ENCODE measurements around the gene FBXO41. TPM values are rescaled to one million over a fixed set of nuclear protein-coding genes. Genes with fewer than 3 reads are reported as not detected.

Gene FBXO41
- total and polyA plus RNA-seq, 9 of the 15 experiments (the other 6 are each of a cell fraction or from before 2014, with no cell fraction given): 0.21 to 8.2 (median 3.5) TPM

DNA sequence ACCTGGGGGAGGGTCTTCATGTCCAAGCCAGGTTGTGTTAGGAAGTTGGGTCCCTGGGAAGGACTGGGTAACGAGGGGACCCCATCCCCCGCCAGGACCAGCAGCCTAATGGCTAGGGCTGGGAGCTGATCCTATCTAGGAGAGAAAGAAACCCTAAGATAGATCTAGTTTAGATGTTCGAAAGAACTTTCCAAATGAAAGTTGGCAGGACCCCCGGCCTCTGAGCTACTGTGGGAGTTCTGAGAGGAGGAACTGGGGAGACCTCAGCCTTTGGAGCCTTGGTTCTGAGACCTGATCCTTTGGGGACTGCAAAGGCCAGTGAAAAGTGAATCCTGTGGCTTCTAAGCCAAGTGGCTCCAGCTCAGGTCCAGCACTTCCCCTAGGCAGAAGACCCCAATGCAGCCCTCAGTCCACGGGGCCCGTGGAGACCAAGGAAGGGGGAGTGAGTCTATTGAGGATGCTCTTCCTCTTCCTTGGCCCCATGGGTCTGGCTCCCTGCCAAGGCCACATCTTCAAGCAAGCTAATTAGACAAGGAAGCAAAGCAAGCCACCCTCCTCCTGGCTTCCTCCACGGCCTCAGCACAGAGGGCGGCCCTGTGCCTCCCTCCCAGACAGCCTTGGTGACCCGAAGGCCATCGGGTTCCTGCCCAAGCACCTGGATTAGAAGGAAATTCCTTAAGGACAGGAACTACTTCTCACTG is 26.7 kb downstream of the FBXO41 start (continued):
- TF ChIP-seq, protein P1, sequence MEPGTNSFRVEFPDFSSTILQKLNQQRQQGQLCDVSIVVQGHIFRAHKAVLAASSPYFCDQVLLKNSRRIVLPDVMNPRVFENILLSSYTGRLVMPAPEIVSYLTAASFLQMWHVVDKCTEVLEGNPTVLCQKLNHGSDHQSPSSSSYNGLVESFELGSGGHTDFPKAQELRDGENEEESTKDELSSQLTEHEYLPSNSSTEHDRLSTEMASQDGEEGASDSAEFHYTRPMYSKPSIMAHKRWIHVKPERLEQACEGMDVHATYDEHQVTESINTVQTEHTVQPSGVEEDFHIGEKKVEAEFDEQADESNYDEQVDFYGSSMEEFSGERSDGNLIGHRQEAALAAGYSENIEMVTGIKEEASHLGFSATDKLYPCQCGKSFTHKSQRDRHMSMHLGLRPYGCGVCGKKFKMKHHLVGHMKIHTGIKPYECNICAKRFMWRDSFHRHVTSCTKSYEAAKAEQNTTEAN (CRISPR knock-in tag; IDR thresholded peaks at IDR 0.05): no peak
- TF ChIP-seq NFIX (CRISPR knock-in tag; IDR thresholded peaks at IDR 0.05; ENCODE audit: low read depth): peak; percentile 44; the same call in 1 of the 2 replicates

DNA sequence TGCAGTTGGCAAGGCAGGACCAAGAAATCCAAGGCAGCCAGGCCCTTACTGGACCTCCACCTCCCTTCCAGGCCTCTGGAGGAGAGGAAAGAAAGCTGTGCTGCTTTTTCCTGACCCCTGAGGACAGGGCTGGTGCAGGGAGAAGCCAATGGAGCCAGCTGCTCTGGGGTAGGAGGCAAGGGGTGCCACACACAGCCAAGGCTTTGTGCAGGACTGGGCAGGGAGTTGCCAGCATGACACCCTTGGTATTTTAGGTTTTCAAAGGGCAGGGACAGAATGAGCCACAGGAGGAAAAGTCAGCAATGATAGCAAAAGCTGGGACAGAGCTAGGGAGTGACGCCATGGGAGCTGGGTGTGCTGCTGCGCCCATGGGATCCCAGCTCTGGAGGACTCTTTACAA is 27.3 kb downstream of the FBXO41 start:
- in situ Hi-C loops (cut with MboI) (no loop called here), intact Hi-C loops (cut with micrococcal nuclease) (loop anchor here (5.0 to 10.0 kb wide), 2 partner anchors 80 to 272 kb away; no protein-coding TSS in a partner anchor)
- ATAC-seq (no peak), DNase-seq (ENCODE audit: extremely low read depth in 1 of 4, low spot score in 3 of 4) (no peak), FAIRE-seq (no peak)
- no peaks in the 10 kb centered on the region for H3K79me2 ChIP-seq (ENCODE audit: control insufficient read depth, insufficient read depth, low read length)
- H3K9me3 ChIP-seq (replicated peaks; ENCODE audit: control insufficient read depth, insufficient read depth, low read depth, low read length): no peaks in the 10 kb centered on the region
- BruUV-seq (replicated peaks): no TSS peak
- CTCF ChIA-PET (ENCODE audit: low intra/inter-chr PET ratio): no interaction called here
- TF ChIP-seq PHB2 (IDR thresholded peaks at IDR 0.05; ENCODE audit: low read depth): no peak
- TF ChIP-seq ZNF3 (CRISPR knock-in tag; IDR thresholded peaks at IDR 0.05): no peak
- TF ChIP-seq ZNF354B (CRISPR knock-in tag; IDR thresholded peaks at IDR 0.05): no peak
- TF ChIP-seq FOXP1 (CRISPR knock-in tag; IDR thresholded peaks at IDR 0.05): no peak
- no peak overlapping the region for H3K4me3 ChIP-seq
- WGBS (ENCODE audit: insufficient coverage, low coverage, missing lambda C conversion rate): 83% methylated on average over 2 of the region's 2 CpGs
- H3K9ac ChIP-seq (ENCODE audit: insufficient read depth in 1 of 2, low read depth in 2 of 2, low read length in 2 of 2): no peak overlapping the region
- H3K4me2 ChIP-seq (ENCODE audit: insufficient read depth, low read length): no peak overlapping the region
- no peak overlapping the region for H3K27ac ChIP-seq (ENCODE audit: extremely low read depth, low read depth, low read length)
- H2AFZ ChIP-seq (ENCODE audit: low read depth, low read length): no peak overlapping the region
- H4K20me1 ChIP-seq (replicated peaks; ENCODE audit: control insufficient read depth, insufficient read depth, low read length): peaks cover 6% of the 10 kb centered on the region; the same call in 1 of the 2 replicates
- H3K4me1 ChIP-seq (replicated peaks in 1 of 2; ENCODE audit: control insufficient read depth in 2 of 2, insufficient read depth in 2 of 2, low read length in 2 of 2): peaks cover 2 to 22% of the 10 kb centered on the region in 2 experiments; a peak in 3 of 5 replicates
- H3K36me3 ChIP-seq (ENCODE audit: control insufficient read depth, insufficient read depth, low read length): peaks cover 29% of the 10 kb centered on the region
- H3K27me3 ChIP-seq (ENCODE audit: control insufficient read depth in 2 of 2, insufficient read depth in 2 of 2, low read length in 2 of 2): no peaks in the 10 kb centered on the region
- POLR2A ChIA-PET: interaction anchor here (1.1 to 2.2 kb wide), 6 partner anchors 10 to 45 kb away, joined by 4 to 15 read pairs (median 8); partner anchors contain the start of gene CCT7
- H3K9me1 ChIP-seq (ENCODE audit: control insufficient read depth, insufficient read depth, low read length): no peaks in the 10 kb centered on the region
